ENCODE results near the gene SCN3B. TPM values are rescaled to one million over a fixed set of nuclear protein-coding genes. Genes with fewer than 3 reads are reported as not detected.
A peak's percentile ranks its signal among the peaks of the same experiment; 100 is the strongest.

SCN3B gene
- total and polyA plus RNA-seq, 2 donors from 2014 or later: 0.43 to 2.8 TPM

- Histone ChIP-seq H3K27me3 (ENCODE audit: control insufficient read depth, insufficient read depth, low read length) (no peaks in the 10 kb centered on the region), H3K4me3 (ENCODE audit: low read length in 3 of 3) (no peak overlapping the region), H3K4me1 (ENCODE audit: control insufficient read depth in 2 of 3, insufficient read depth in 2 of 3, low read depth in 1 of 3, low read length in 3 of 3) (peaks cover 0 to 4% (median 0%) of the 10 kb centered on the region in 3 donors), H3K9ac (ENCODE audit: low read length in 3 of 3) (no peak overlapping the region), H3K27ac (ENCODE audit: low read depth in 2 of 2, low read length in 2 of 2) (no peak overlapping the region), H3K36me3 (ENCODE audit: control insufficient read depth in 2 of 3, insufficient read depth in 3 of 3, low read length in 3 of 3) (no peaks in the 10 kb centered on the region), H3K9me3 (ENCODE audit: control insufficient read depth in 2 of 3, insufficient read depth in 1 of 3, low read length in 3 of 3) (no peaks in the 10 kb centered on the region)
- intact Hi-C loops (cut with DNase I): no loop called here
- TF ChIP-seq, protein P1, sequence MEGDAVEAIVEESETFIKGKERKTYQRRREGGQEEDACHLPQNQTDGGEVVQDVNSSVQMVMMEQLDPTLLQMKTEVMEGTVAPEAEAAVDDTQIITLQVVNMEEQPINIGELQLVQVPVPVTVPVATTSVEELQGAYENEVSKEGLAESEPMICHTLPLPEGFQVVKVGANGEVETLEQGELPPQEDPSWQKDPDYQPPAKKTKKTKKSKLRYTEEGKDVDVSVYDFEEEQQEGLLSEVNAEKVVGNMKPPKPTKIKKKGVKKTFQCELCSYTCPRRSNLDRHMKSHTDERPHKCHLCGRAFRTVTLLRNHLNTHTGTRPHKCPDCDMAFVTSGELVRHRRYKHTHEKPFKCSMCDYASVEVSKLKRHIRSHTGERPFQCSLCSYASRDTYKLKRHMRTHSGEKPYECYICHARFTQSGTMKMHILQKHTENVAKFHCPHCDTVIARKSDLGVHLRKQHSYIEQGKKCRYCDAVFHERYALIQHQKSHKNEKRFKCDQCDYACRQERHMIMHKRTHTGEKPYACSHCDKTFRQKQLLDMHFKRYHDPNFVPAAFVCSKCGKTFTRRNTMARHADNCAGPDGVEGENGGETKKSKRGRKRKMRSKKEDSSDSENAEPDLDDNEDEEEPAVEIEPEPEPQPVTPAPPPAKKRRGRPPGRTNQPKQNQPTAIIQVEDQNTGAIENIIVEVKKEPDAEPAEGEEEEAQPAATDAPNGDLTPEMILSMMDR (IDR thresholded peaks at IDR 0.05; ENCODE audit: borderline replicate concordance, extremely low read depth, insufficient read depth): no peak
- no peak for FAIRE-seq
- no peak for DNase-seq
These were observed 4.9 kb upstream of the SCN3B start for GRCh38 chr11:123659311-123659710.

DNA sequence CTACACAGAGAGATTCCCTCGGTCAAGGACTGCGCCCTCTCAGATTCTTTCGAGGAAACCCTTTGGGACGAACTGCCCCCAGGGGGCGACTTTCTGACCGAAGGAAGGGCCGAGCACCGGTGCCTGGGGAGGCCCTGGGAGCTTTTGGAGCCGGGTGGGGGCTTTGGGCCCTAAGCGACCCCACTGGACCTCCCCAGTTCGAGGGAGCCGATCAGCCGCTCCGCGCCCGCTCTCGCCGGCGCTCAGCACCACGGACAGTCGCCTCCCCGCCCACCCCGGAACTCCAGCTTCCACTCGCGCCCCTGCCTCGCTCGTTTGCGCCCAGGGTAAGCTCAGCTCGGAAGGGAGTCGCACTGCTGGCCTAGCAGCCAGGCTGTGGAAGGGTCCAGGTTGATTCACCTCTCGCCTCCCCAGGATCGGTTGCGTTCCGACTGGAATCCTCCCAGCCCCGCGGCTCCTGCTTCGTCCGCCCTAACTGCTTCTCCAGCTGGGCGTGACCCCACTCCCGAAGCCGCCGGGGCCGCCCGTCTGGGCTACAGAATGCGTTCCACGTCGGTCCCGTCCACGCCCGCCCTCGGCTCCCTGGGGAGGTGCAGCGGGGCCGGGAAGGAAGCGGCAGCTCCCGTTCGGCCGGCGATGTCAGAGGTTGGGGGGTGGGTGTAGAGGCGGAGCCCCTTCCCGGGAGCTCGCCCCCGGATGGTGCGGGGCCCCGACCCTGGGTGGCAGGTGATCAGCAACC lies 428 bp downstream of the SCN3B start:
- Histone ChIP-seq H3K9ac (ENCODE audit: low read length in 3 of 3) (no peak overlapping the region), H3K27ac (ENCODE audit: low read depth in 2 of 2, low read length in 2 of 2) (peak overlapping the region in 1 of 2 donors; percentile 41), H3K4me1 (ENCODE audit: control insufficient read depth in 2 of 3, insufficient read depth in 2 of 3, low read depth in 1 of 3, low read length in 3 of 3) (peaks cover 0 to 6% (median 0%) of the 10 kb centered on the region in 3 donors), H3K4me3 (ENCODE audit: low read length in 3 of 3) (peak overlapping the region; percentile 51 to 76 (median 69)), H3K27me3 (ENCODE audit: control insufficient read depth, insufficient read depth, low read length) (peaks cover 13% of the 10 kb centered on the region), H3K36me3 (ENCODE audit: control insufficient read depth in 2 of 3, insufficient read depth in 3 of 3, low read length in 3 of 3) (no peaks in the 10 kb centered on the region), H3K9me3 (ENCODE audit: control insufficient read depth in 2 of 3, insufficient read depth in 1 of 3, low read length in 3 of 3) (no peaks in the 10 kb centered on the region)
- no peak for FAIRE-seq
- intact Hi-C loops (cut with DNase I): no loop called here
- TF ChIP-seq, protein P1 (IDR thresholded peaks at IDR 0.05; ENCODE audit: borderline replicate concordance, extremely low read depth, insufficient read depth): no peak
- peak; percentile 75 to 89 (median 81) for DNase-seq

GRCh38 chr11:123653483-123653826 lies 969 bp downstream of the SCN3B start:
- FAIRE-seq: no peak

More at GRCh38 chr11:123653483-123653826, 969 bp downstream of the SCN3B start:
- DNase-seq: no peak
- Histone ChIP-seq H3K9ac (ENCODE audit: low read length in 3 of 3) (no peak overlapping the region), H3K4me1 (ENCODE audit: control insufficient read depth in 2 of 3, insufficient read depth in 2 of 3, low read depth in 1 of 3, low read length in 3 of 3) (peaks cover 0 to 6% (median 0%) of the 10 kb centered on the region in 3 donors), H3K4me3 (ENCODE audit: low read length in 3 of 3) (peak overlapping the region in 2 of 3 donors; percentile 28 to 76), H3K36me3 (ENCODE audit: control insufficient read depth in 2 of 3, insufficient read depth in 3 of 3, low read length in 3 of 3) (no peaks in the 10 kb centered on the region), H3K27ac (ENCODE audit: low read depth in 2 of 2, low read length in 2 of 2) (no peak overlapping the region), H3K9me3 (ENCODE audit: control insufficient read depth in 2 of 3, insufficient read depth in 1 of 3, low read length in 3 of 3) (no peaks in the 10 kb centered on the region), H3K27me3 (ENCODE audit: control insufficient read depth, insufficient read depth, low read length) (peaks cover 13% of the 10 kb centered on the region)
- intact Hi-C loops (cut with DNase I): no loop called here
- TF ChIP-seq, protein P1 (IDR thresholded peaks at IDR 0.05; ENCODE audit: borderline replicate concordance, extremely low read depth, insufficient read depth): no peak
